ENCODE results near the gene OTUD7B. TPM values are rescaled to one million over a fixed set of nuclear protein-coding genes. Genes with fewer than 3 reads are reported as not detected.
A peak's percentile ranks its signal among the peaks of the same experiment; 100 is the strongest.

OTUD7B gene
- total RNA-seq, 1 donor = 18.5 TPM

GRCh38 chr1:150028322-150028721, 17.8 kb upstream of the OTUD7B start:
- H2AFZ ChIP-seq (ENCODE audit: low read length) = no peak overlapping the region
- H3K4me2 ChIP-seq (ENCODE audit: insufficient read depth, low read length) = no peak overlapping the region
- no peaks in the 10 kb centered on the region for H3K27me3 ChIP-seq (ENCODE audit: insufficient read depth, low read length)
- H3K79me2 ChIP-seq (ENCODE audit: insufficient read depth, low read length) = no peaks in the 10 kb centered on the region
- DNase-seq (ENCODE audit: insufficient read length, low spot score, missing footprints) = no peak
- no peak overlapping the region for H3K27ac ChIP-seq (ENCODE audit: low read depth, low read length)
- H4K20me1 ChIP-seq (ENCODE audit: insufficient read depth, low read length) = no peaks in the 10 kb centered on the region
- TF ChIP-seq CTCF (IDR thresholded peaks at IDR 0.05; ENCODE audit: extremely low read depth, low read depth, low read length) = no peak
- no peaks in the 10 kb centered on the region for H3K4me1 ChIP-seq (ENCODE audit: insufficient read depth, low read length)
- no peaks in the 10 kb centered on the region for H3K36me3 ChIP-seq (ENCODE audit: insufficient read depth, low read length)
- H3K4me3 ChIP-seq (ENCODE audit: insufficient read depth, low read length) = no peak overlapping the region
- H3K9me3 ChIP-seq (ENCODE audit: low read depth, low read length) = no peaks in the 10 kb centered on the region

GRCh38 chr1:150024156-150024555, 13.6 kb upstream of the OTUD7B start:
- no peak overlapping the region for H3K27ac ChIP-seq (ENCODE audit: low read depth, low read length)
- H3K36me3 ChIP-seq (ENCODE audit: insufficient read depth, low read length) = no peaks in the 10 kb centered on the region
- no peaks in the 10 kb centered on the region for H3K79me2 ChIP-seq (ENCODE audit: insufficient read depth, low read length)
- H3K9me3 ChIP-seq (ENCODE audit: low read depth, low read length) = no peaks in the 10 kb centered on the region
- peaks cover 6% of the 10 kb centered on the region for H3K4me1 ChIP-seq (ENCODE audit: insufficient read depth, low read length)
- TF ChIP-seq CTCF (IDR thresholded peaks at IDR 0.05; ENCODE audit: extremely low read depth, low read depth, low read length) = no peak
- DNase-seq (ENCODE audit: insufficient read length, low spot score, missing footprints) = no peak
- H3K4me3 ChIP-seq (ENCODE audit: insufficient read depth, low read length) = no peak overlapping the region
- H3K27me3 ChIP-seq (ENCODE audit: insufficient read depth, low read length) = no peaks in the 10 kb centered on the region
- no peak overlapping the region for H2AFZ ChIP-seq (ENCODE audit: low read length)
- no peaks in the 10 kb centered on the region for H4K20me1 ChIP-seq (ENCODE audit: insufficient read depth, low read length)
- H3K4me2 ChIP-seq (ENCODE audit: insufficient read depth, low read length) = no peak overlapping the region

GRCh38 chr1:150022357-150022756, 11.8 kb upstream of the OTUD7B start:
- no peak overlapping the region for H3K4me2 ChIP-seq (ENCODE audit: insufficient read depth, low read length)
- no peaks in the 10 kb centered on the region for H3K36me3 ChIP-seq (ENCODE audit: insufficient read depth, low read length)
- H3K27me3 ChIP-seq (ENCODE audit: insufficient read depth, low read length) = no peaks in the 10 kb centered on the region
- H3K27ac ChIP-seq (ENCODE audit: low read depth, low read length) = no peak overlapping the region
- H3K4me3 ChIP-seq (ENCODE audit: insufficient read depth, low read length) = no peak overlapping the region
- H4K20me1 ChIP-seq (ENCODE audit: insufficient read depth, low read length) = no peaks in the 10 kb centered on the region
- H3K4me1 ChIP-seq (ENCODE audit: insufficient read depth, low read length) = peaks cover 6% of the 10 kb centered on the region
- no peak for TF ChIP-seq CTCF (IDR thresholded peaks at IDR 0.05; ENCODE audit: extremely low read depth, low read depth, low read length)
- H3K79me2 ChIP-seq (ENCODE audit: insufficient read depth, low read length) = no peaks in the 10 kb centered on the region
- H3K9me3 ChIP-seq (ENCODE audit: low read depth, low read length) = no peaks in the 10 kb centered on the region
- no peak overlapping the region for H2AFZ ChIP-seq (ENCODE audit: low read length)
- DNase-seq (ENCODE audit: insufficient read length, low spot score, missing footprints) = no peak

GRCh38 chr1:150021191-150021694, 10.7 kb upstream of the OTUD7B start:
- no peaks in the 10 kb centered on the region for H3K9me3 ChIP-seq (ENCODE audit: low read depth, low read length)
- H2AFZ ChIP-seq (ENCODE audit: low read length) = peak overlapping the region; percentile 16
- H3K79me2 ChIP-seq (ENCODE audit: insufficient read depth, low read length) = no peaks in the 10 kb centered on the region
- H4K20me1 ChIP-seq (ENCODE audit: insufficient read depth, low read length) = no peaks in the 10 kb centered on the region
- TF ChIP-seq CTCF (IDR thresholded peaks at IDR 0.05; ENCODE audit: extremely low read depth, low read depth, low read length) = no peak
- H3K27ac ChIP-seq (ENCODE audit: low read depth, low read length) = no peak overlapping the region
- DNase-seq (ENCODE audit: insufficient read length, low spot score, missing footprints) = no peak
- H3K4me3 ChIP-seq (ENCODE audit: insufficient read depth, low read length) = no peak overlapping the region
- no peaks in the 10 kb centered on the region for H3K36me3 ChIP-seq (ENCODE audit: insufficient read depth, low read length)
- no peak overlapping the region for H3K4me2 ChIP-seq (ENCODE audit: insufficient read depth, low read length)
- H3K4me1 ChIP-seq (ENCODE audit: insufficient read depth, low read length) = peaks cover 6% of the 10 kb centered on the region
- no peaks in the 10 kb centered on the region for H3K27me3 ChIP-seq (ENCODE audit: insufficient read depth, low read length)
